Measurements from ENCODE around the gene MAP4K3. TPM values are rescaled to one million over a fixed set of nuclear protein-coding genes. Genes with fewer than 3 reads are reported as not detected.

Gene MAP4K3
- total RNA-seq, 1 experiment from 2014 or later = 26.6 TPM

- POLR2A ChIA-PET = interaction anchor here (1.0 kb wide), 1 partner anchor 74 kb away, joined by 5 read pairs; no protein-coding TSS in a partner anchor
- TF ChIP-seq, protein P1, sequence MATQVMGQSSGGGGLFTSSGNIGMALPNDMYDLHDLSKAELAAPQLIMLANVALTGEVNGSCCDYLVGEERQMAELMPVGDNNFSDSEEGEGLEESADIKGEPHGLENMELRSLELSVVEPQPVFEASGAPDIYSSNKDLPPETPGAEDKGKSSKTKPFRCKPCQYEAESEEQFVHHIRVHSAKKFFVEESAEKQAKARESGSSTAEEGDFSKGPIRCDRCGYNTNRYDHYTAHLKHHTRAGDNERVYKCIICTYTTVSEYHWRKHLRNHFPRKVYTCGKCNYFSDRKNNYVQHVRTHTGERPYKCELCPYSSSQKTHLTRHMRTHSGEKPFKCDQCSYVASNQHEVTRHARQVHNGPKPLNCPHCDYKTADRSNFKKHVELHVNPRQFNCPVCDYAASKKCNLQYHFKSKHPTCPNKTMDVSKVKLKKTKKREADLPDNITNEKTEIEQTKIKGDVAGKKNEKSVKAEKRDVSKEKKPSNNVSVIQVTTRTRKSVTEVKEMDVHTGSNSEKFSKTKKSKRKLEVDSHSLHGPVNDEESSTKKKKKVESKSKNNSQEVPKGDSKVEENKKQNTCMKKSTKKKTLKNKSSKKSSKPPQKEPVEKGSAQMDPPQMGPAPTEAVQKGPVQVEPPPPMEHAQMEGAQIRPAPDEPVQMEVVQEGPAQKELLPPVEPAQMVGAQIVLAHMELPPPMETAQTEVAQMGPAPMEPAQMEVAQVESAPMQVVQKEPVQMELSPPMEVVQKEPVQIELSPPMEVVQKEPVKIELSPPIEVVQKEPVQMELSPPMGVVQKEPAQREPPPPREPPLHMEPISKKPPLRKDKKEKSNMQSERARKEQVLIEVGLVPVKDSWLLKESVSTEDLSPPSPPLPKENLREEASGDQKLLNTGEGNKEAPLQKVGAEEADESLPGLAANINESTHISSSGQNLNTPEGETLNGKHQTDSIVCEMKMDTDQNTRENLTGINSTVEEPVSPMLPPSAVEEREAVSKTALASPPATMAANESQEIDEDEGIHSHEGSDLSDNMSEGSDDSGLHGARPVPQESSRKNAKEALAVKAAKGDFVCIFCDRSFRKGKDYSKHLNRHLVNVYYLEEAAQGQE (IDR thresholded peaks at IDR 0.05; ENCODE audit: insufficient read depth in 1 of 2, low read depth in 2 of 2, low read length in 1 of 2) = no peak
- TF ChIP-seq, protein P2, sequence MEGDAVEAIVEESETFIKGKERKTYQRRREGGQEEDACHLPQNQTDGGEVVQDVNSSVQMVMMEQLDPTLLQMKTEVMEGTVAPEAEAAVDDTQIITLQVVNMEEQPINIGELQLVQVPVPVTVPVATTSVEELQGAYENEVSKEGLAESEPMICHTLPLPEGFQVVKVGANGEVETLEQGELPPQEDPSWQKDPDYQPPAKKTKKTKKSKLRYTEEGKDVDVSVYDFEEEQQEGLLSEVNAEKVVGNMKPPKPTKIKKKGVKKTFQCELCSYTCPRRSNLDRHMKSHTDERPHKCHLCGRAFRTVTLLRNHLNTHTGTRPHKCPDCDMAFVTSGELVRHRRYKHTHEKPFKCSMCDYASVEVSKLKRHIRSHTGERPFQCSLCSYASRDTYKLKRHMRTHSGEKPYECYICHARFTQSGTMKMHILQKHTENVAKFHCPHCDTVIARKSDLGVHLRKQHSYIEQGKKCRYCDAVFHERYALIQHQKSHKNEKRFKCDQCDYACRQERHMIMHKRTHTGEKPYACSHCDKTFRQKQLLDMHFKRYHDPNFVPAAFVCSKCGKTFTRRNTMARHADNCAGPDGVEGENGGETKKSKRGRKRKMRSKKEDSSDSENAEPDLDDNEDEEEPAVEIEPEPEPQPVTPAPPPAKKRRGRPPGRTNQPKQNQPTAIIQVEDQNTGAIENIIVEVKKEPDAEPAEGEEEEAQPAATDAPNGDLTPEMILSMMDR (IDR thresholded peaks at IDR 0.05) = no peak
- TF ChIP-seq POLR2AphosphoS5 (IDR thresholded peaks at IDR 0.05; ENCODE audit: low read depth, low read length) = no peak
- no peak for TF ChIP-seq SIN3A (IDR thresholded peaks at IDR 0.05; ENCODE audit: borderline replicate concordance, insufficient read depth, low read depth, low read length)
- TF ChIP-seq TCF7L2 (IDR thresholded peaks at IDR 0.05; ENCODE audit: low read depth, low read length) = no peak
Observed at GRCh38 chr2:39335930-39336329, 101.2 kb downstream of the MAP4K3 start.

GRCh38 chr2:39334978-39335377 lies 102.1 kb downstream of the MAP4K3 start:
- POLR2A ChIA-PET = no interaction called here

More at GRCh38 chr2:39335930-39336329, 101.2 kb downstream of the MAP4K3 start:
- Histone ChIP-seq H3K4me3 (ENCODE audit: low read depth in 2 of 2, low read length in 2 of 2) (no peak overlapping the region), H3K9me3 (ENCODE audit: control insufficient read depth, insufficient read depth, low read depth, low read length) (no peaks in the 10 kb centered on the region), H3K27me3 (ENCODE audit: control insufficient read depth, insufficient read depth, low read length) (no peaks in the 10 kb centered on the region), H3K4me1 (ENCODE audit: control insufficient read depth, insufficient read depth, low read length) (no peaks in the 10 kb centered on the region), H3K27ac (ENCODE audit: low read length) (no peak overlapping the region), H3K36me3 (ENCODE audit: control insufficient read depth, insufficient read depth, low read length) (peaks cover 5% of the 10 kb centered on the region; the same call in 1 of the 2 replicates)
- ATAC-seq = no peak
- CTCF ChIA-PET = no interaction called here
- in situ Hi-C loops (cut with HindIII; ENCODE audit: low pct_unique_long_range_greater_than_20kb, low sequenced_read_pairs) (no loop called here), intact Hi-C loops (cut with micrococcal nuclease; ENCODE audit: unreplicated experiment) (no loop called here)
- DNase-seq (ENCODE audit: low read depth, low spot score) = no peak
- no TSS peak for BruUV-seq (replicated peaks)

More at GRCh38 chr2:39334978-39335377, 102.1 kb downstream of the MAP4K3 start:
- CTCF ChIA-PET = no interaction called here
- BruUV-seq (replicated peaks) = no TSS peak
- no peak overlapping the region for H3K4me3 ChIP-seq (ENCODE audit: low read depth in 2 of 2, low read length in 2 of 2)
- intact Hi-C loops (cut with micrococcal nuclease; ENCODE audit: unreplicated experiment) (no loop called here), in situ Hi-C loops (cut with HindIII; ENCODE audit: low pct_unique_long_range_greater_than_20kb, low sequenced_read_pairs) (no loop called here)
- H3K9me3 ChIP-seq (ENCODE audit: control insufficient read depth, insufficient read depth, low read depth, low read length) = no peaks in the 10 kb centered on the region
- H3K4me1 ChIP-seq (ENCODE audit: control insufficient read depth, insufficient read depth, low read length) = no peaks in the 10 kb centered on the region
- TF ChIP-seq, protein P1 (IDR thresholded peaks at IDR 0.05; ENCODE audit: insufficient read depth in 1 of 2, low read depth in 2 of 2, low read length in 1 of 2) = no peak
- TF ChIP-seq, protein P2 (IDR thresholded peaks at IDR 0.05) = no peak
- TF ChIP-seq POLR2AphosphoS5 (IDR thresholded peaks at IDR 0.05; ENCODE audit: low read depth, low read length) (no peak), TCF7L2 (IDR thresholded peaks at IDR 0.05; ENCODE audit: low read depth, low read length) (no peak), SIN3A (IDR thresholded peaks at IDR 0.05; ENCODE audit: borderline replicate concordance, insufficient read depth, low read depth, low read length) (no peak)
- ATAC-seq (no peak), DNase-seq (ENCODE audit: low read depth, low spot score) (no peak)
- H3K27me3 ChIP-seq (ENCODE audit: control insufficient read depth, insufficient read depth, low read length) = no peaks in the 10 kb centered on the region
- peaks cover 5% of the 10 kb centered on the region; the same call in 1 of the 2 replicates for H3K36me3 ChIP-seq (ENCODE audit: control insufficient read depth, insufficient read depth, low read length)
- H3K27ac ChIP-seq (ENCODE audit: low read length) = no peak overlapping the region

Data from Panc1 (cell line).